T1000 (cell line): ENCODE results near the gene MFGE8.
A peak's percentile ranks its signal among the peaks of the same experiment; 100 is the strongest.

Source experiments
- DNase-seq: peaks from one replicate; lab custom pipeline; 2025; ENCODE audit warnings: mixed read lengths; lab: John Stamatoyannopoulos, UW

MFGE8 gene

GRCh38 chr15:88900309-88900981 is 12.7 kb downstream of the MFGE8 start:
- no peak for DNase-seq

- no peak for DNase-seq
Observed at GRCh38 chr15:88899251-88899650, 13.9 kb downstream of the MFGE8 start.

- DNase-seq = no peak
Observed at GRCh38 chr15:88898736-88899135, 14.4 kb downstream of the MFGE8 start.

GRCh38 chr15:88897456-88898194 is 15.6 kb downstream of the MFGE8 start:
- DNase-seq = peak; percentile 64

- no peak for DNase-seq
Observed at GRCh38 chr15:88897142-88897455, 16.1 kb downstream of the MFGE8 start.

GRCh38 chr15:88896333-88897033 is 16.7 kb downstream of the MFGE8 start:
- DNase-seq = no peak

- DNase-seq = no peak
Observed at GRCh38 chr15:88894819-88895767, 18.1 kb downstream of the MFGE8 start, which contains the start of gene HAPLN3. Gene HAPLN3, minus strand, starts transcription at chr15:88895544. Its CDS starts 8,246 bp downstream, at chr15:88887298.

GRCh38 chr15:88894348-88894818 is 18.8 kb downstream of the MFGE8 start:
- no peak for DNase-seq

- DNase-seq = no peak
Observed at GRCh38 chr15:88891540-88892254, 21.5 kb downstream of the MFGE8 start.

- no peak for DNase-seq
Observed at GRCh38 chr15:88890495-88890894, 22.7 kb downstream of the MFGE8 start.

- DNase-seq = no peak
Observed at GRCh38 chr15:88888719-88889118, 24.5 kb downstream of the MFGE8 start.

GRCh38 chr15:88887068-88887580 is 26.1 kb downstream of the MFGE8 start:
- no peak for DNase-seq

- peak; percentile 17 for DNase-seq
Observed at GRCh38 chr15:88882785-88883184, 30.4 kb downstream of the MFGE8 start.

- no peak for DNase-seq
Observed at GRCh38 chr15:88881775-88882174, 31.4 kb downstream of the MFGE8 start.

GRCh38 chr15:88880944-88881740 is 32.0 kb downstream of the MFGE8 start:
- no peak for DNase-seq

GRCh38 chr15:88878720-88879184 is 34.4 kb downstream of the MFGE8 start:
- no peak for DNase-seq

GRCh38 chr15:88877906-88878305 is 35.3 kb downstream of the MFGE8 start:
- DNase-seq = no peak

- no peak for DNase-seq
Observed at GRCh38 chr15:88877415-88877814, 35.8 kb downstream of the MFGE8 start.

GRCh38 chr15:88876573-88876972 is 36.6 kb downstream of the MFGE8 start:
- no peak for DNase-seq

GRCh38 chr15:88874684-88875083 is 38.5 kb downstream of the MFGE8 start:
- no peak for DNase-seq
